MM.1S (cell line): ENCODE results near the gene PADI1.

ENCODE experiments used
- EZH2 ChIP-seq: fragments of 300-600 bp; sonication (generic); optimal IDR thresholded peaks from 2 replicates; pipeline ENCODE3; 2017; ENCODE audit warnings: low read depth, mild to moderate bottlenecking, antibody characterized with exemption, low read length, mixed read lengths
- TF ChIP-seq, protein P1 (sequence below): fragments of 300-600 bp; sonication (generic); IDR thresholded peaks from 2 replicates; pipeline ENCODE4 v1.5.1; 2016; ENCODE audit warnings: antibody characterized with exemption, low read length, mixed read lengths

DNA sequence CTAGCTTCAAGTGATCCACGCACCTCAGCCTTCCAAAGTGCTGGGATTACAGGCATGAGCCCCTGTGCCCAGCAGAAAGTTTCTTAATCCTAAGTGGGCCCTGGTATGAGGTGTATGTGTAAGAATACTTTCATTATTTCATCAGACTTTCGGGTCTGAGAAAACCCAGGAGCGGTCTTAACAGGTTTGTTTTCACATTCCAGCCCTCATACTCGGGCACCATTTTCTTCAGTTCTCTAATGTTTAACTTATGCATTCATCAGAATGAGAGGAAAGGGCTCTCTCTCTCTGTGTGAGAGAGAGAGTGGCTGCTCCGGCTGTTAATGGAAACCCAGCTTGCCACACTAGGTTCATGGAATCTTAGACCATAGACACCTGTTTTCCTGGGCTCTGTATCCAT, 4.2 kb upstream of the PADI1 start:
- TF ChIP-seq, protein P1, sequence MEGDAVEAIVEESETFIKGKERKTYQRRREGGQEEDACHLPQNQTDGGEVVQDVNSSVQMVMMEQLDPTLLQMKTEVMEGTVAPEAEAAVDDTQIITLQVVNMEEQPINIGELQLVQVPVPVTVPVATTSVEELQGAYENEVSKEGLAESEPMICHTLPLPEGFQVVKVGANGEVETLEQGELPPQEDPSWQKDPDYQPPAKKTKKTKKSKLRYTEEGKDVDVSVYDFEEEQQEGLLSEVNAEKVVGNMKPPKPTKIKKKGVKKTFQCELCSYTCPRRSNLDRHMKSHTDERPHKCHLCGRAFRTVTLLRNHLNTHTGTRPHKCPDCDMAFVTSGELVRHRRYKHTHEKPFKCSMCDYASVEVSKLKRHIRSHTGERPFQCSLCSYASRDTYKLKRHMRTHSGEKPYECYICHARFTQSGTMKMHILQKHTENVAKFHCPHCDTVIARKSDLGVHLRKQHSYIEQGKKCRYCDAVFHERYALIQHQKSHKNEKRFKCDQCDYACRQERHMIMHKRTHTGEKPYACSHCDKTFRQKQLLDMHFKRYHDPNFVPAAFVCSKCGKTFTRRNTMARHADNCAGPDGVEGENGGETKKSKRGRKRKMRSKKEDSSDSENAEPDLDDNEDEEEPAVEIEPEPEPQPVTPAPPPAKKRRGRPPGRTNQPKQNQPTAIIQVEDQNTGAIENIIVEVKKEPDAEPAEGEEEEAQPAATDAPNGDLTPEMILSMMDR = no peak
- no peak for TF ChIP-seq EZH2
